GM18951 (cell line): ENCODE results near the gene HTR2C.
"Not testable (repeated sequence)": the region's sequence is repeated elsewhere in the genome, so short reads cannot be mapped to it uniquely, and the experiment has no call there.

ENCODE experiments used
- POLR2A ChIP-seq: IDR thresholded peaks from 4 replicates; pipeline ENCODE4 v1.6.1; 2011; ENCODE audit warnings: mild to moderate bottlenecking; ENCODE audit not compliant: insufficient read length, insufficient read depth; ENCODE audit errors: extremely low read depth
- in situ Hi-C: fragments of 300-500 bp; cut with MboI; formaldehyde crosslinking; loops from one replicate; pipeline ENCODE4 v1.12.0; 2022; ENCODE audit warnings: low sequenced_read_pairs, mixed read lengths, inconsistent platforms; ENCODE audit not compliant: unreplicated experiment

HTR2C gene

DNA sequence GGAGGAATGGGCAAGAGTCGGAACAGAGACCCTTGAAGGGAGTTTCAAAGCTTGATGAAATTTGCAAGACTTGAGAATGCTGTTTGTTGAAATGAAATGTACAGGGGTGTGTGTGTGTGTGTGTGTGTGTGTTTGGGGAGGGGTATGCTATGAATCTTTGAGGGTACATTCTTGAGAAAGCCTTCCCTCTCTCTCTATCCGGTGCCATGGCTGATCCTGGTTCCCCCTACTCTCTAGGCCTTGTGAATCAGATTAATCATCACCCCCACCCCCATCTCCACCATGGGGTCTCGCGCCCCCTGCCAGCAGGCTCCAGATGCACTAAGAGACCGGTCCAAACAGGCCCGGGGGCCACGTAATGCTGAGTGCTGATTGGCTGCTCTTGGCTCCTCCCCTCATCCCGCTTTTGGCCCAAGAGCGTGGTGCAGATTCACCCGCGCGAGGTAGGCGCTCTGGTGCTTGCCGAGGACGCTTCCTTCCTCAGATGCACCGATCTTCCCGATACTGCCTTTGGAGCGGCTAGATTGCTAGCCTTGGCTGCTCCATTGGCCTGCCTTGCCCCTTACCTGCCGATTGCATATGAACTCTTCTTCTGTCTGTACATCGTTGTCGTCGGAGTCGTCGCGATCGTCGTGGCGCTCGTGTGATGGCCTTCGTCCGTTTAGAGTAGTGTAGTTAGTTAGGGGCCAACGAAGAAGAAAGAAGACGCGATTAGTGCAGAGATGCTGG lies at the start of gene HTR2C:
Gene HTR2C (plus strand): TSS at position 441 of the 729 bp plus-strand sequence. CDS start 142,851 bp downstream, outside the sequence.
- in situ Hi-C loops = no loop called here
- TF ChIP-seq POLR2A = no peak

- in situ Hi-C loops = no loop called here
- no peak for TF ChIP-seq POLR2A
Measured at GRCh38 chrX:114580336-114580735, 3.5 kb upstream of the HTR2C start.

DNA sequence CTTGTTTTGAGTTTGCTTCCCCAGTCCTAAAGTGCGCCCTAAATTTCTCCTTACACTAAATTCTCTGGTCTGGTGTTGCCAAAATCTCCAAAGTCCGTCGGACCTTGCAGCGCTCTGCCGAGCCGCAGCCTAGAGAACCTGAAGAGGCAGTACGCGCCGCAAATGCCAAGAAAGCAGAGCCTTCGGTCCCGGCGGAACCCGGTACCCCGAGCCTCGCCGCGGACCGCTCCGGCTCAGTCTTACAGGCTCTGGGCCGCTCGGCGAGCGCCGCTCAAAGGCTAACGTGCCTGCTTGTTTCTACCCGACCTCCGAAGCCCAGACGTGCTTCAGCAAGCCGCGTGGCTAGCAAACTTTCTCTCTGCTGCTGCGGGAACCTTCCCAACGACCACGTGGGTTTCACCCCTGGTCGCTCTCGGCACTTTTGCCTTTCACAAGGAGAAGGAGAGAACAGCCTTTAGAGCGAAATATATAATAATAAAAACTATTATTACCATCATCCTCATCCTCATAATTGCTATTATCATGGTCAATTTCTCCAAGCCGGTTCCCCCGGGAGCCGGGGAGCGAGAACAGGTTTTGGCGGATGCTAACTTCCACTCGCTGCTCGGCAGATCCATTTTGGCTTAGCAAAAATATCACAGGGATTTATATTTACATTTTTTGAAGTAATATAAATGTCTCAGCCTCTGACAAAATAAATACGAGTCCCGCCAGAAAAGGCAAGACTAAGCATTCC lies 2.2 kb upstream of the HTR2C start:
- in situ Hi-C loops = no loop called here

GRCh38 chrX:114582264-114582632 lies 1.6 kb upstream of the HTR2C start:
- TF ChIP-seq POLR2A = no peak
- in situ Hi-C loops = no loop called here

More for the DNA sequence above, 2.2 kb upstream of the HTR2C start:
- TF ChIP-seq POLR2A = no peak

DNA sequence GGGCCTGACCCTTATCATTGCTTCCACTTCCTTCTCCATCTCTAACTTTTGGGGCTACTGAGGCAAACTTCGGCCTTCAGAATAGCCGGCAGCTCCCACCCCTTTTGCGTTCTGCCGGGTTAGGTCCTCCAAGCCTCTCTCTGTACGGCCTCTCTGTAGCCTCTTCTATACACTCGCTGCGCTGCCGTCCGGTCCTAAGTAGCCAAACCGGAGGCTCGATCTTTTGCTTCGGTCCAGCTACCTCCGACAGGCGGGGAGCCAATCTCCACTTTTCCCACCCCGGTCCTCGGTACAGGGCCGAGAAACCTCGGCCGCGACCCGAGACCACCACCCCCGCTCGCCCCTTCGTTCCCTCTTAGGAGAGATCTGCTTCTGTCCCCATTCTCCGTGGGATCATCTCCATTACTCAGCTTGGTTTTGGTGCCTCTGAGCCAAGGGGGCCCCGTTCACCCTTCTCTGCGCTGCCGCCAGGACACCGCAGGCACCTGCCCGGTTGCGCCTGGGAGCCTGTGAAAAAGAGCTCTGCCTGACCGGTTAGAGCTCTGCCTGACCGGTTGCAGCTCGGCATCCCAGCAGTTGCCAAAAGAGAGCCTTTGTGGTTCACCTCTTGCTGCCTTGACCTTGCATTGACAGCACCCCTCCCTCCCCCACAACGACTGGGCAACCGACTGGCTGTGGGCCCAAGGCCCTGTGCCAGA lies 1.0 kb upstream of the HTR2C start:
- in situ Hi-C loops = no loop called here
- no peak for TF ChIP-seq POLR2A

GRCh38 chrX:114584375-114584943 lies 573 bp downstream of the HTR2C start:
- TF ChIP-seq POLR2A = no peak
- in situ Hi-C loops = no loop called here

DNA sequence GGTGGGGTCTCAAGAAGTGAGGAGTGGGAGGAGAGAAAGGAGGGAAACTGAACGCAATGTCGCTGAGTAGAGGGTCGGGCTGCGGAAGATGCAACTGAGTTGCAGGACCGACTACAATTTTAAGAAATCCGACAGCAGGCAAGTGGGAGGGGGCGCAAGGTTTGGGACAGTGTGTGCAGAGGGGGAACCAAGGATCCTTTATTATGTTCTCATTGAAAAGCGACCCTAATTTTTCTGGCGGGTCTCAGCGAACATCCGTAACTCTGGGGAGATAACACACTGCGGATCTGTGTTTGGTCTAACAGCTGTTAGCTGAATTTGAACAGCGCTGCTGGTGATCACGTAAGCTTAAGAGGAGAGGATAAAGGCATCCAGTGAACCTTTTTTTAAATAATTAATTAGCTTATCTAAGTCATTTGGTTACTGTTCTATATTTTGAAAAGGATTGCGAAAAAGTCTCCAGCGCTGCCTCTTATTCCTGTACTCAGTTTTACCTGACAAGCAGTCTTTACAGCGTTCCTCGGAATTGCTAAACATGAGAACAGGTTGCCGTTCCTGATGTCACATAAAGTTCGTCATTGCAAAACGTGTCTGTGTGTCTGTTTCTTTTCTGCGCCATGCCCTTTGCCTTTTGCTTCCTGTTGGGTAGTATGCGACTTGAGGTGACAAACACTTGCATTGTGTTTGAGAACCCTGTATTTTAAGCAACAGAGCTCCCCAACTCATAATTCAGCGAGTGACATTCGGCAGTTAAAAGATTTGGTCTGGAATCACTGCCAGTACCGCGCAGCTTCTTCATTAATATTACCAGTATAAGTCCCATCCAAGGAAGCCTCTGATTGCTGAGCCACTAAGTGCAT lies 1.3 kb downstream of the HTR2C start:
- TF ChIP-seq POLR2A = no peak
- in situ Hi-C loops = no loop called here

- in situ Hi-C loops = no loop called here
- no peak for TF ChIP-seq POLR2A
Measured at GRCh38 chrX:114591121-114591520, 7.2 kb downstream of the HTR2C start.

- in situ Hi-C loops = no loop called here
- no peak for TF ChIP-seq POLR2A
Measured at GRCh38 chrX:114599305-114599704, 15.4 kb downstream of the HTR2C start.

- in situ Hi-C loops = no loop called here
- no peak for TF ChIP-seq POLR2A
Measured at GRCh38 chrX:114599911-114600310, 16.0 kb downstream of the HTR2C start.

DNA sequence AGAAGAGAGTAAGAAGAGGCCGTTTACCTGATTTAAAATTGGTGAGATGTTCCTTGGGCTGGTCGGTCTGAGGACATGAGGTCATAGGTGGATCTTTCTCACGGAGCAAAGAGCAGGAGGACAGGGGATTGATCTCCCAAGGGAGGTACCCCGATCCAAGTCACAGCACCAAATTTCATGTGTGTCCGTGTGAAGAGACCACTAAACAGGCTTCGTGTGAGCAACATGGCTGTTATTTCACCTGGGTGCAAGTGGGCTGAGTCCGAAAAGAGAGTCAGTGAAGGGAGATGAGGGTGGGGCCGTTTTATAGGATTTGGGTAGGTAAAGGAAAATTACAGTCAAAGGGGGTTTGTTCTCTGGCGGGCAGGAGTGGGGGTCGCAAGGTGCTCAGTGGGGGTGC lies 22.7 kb downstream of the HTR2C start:
- in situ Hi-C loops = not testable (repeated sequence)

DNA sequence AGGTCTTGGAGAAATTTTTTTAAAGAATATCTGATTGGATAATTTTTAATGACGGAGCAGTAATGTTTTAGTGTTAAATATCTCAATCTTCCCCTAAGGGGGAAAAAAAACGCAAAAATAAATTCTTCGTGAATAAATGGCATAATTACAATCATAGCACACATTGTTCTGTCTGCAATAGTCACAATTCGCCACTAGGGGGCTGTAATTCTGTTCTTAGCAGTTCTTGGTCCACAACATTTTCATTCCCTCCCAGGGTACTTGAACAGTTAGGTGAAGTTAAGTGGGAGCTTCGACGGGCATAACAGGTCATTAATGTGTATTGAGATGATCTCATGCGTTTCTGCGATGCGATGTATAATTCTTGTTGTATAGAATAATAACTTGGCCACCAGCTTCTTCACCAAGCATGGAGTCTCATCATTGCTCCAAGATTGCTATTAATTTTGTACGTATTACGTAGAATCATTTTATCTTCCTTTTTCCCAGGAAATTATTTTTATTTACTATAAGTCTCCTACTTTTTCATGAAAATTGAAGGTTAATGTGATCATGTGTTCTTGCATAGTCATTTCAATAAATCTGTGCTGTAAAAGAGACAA lies 27.2 kb downstream of the HTR2C start:
- TF ChIP-seq POLR2A = no peak
- in situ Hi-C loops = no loop called here
